ENCODE data around the gene MLH1.

GRCh38 chr3:37087870-37088269 is 94.6 kb downstream of the MLH1 start:
- TF ChIP-seq CTCF (IDR thresholded peaks at IDR 0.05) (no peak), POLR2A (IDR thresholded peaks at IDR 0.05) (no peak)
